ENCODE data around the gene CBFA2T3.

Gene CBFA2T3

GRCh38 chr16:88964636-88965035 lies 12.4 kb downstream of the CBFA2T3 start:
- no peak for DNase-seq (ENCODE audit: low read depth in 1 of 2, low spot score in 1 of 2)

- DNase-seq (ENCODE audit: low read depth in 1 of 2, low spot score in 1 of 2) = no peak
Observed at GRCh38 chr16:88963583-88963982, 13.4 kb downstream of the CBFA2T3 start.

DNA sequence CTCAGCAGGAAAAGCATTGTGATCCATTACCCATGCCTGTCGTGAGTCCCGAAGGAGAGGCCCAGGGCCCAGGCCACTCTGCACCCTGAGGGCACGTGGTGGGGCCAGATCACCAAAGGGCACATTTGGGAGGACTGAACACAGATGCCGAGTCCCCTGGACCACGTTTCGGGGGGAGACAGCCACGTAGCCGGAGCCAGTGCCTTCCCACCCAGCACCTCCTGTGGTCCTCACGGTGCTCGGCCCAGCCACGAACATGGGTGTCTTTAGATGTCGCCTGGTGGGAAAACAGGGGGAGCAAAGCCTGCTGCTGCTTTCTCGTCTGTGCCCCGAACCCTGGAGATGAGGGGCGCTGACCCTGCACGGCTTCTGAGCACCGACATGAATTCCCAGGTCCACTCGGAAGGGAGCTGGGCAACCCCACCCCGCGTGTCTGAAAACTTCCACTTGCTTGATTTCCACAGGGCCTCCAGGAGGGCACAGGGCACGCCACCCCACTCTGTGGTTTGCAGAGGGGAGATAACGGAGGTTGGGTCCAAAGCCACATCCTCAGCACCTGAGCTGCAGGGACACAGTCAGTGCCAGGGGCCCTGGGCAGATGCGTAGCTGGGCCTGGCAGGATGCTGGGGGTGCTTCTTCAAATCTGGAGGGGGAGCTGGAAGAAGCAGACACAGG lies 14.4 kb downstream of the CBFA2T3 start:
- DNase-seq (ENCODE audit: low read depth in 1 of 2, low spot score in 1 of 2) = no peak

GRCh38 chr16:88961011-88961410 lies 16.0 kb downstream of the CBFA2T3 start:
- no peak for DNase-seq (ENCODE audit: low read depth in 1 of 2, low spot score in 1 of 2)

DNA sequence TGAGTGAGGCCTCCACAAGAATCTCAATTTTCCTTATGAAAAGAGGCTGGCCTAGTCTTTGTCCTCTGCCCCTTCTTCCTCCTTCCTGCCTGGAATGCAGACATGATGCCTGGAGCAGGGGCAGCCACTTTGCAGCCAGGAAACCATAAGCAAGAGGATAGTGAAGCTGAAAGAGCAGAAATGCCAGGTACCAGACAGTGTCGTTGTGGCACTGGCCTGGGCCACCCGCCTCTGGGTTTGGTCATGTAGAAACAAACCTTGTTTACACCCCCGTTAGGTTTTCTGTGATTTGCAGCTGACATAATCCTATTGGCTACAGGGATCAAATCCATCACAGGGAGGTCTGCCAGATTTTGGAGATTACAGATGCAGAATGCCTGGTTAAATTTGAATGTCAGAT lies 16.5 kb downstream of the CBFA2T3 start:
- DNase-seq (ENCODE audit: low read depth in 1 of 2, low spot score in 1 of 2) = no peak

DNA sequence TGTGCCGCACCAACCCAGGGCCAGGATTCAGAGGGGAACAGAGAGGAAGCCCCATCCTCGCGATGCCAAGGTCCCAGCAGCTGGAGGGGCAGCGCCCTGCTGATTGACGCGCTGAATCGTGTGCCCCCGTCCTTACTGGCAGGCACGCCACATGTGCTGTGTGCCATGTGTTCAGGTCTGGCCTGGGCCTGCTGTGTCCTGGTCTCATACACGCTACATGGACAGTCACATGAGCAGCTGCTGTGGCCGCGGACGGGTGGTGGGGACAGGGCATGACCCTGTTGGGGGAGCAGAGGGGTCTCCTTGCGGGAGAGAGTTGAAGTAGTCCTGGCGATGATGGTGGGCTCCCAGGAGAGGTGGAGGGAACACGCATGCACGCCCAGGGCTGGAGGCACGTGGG lies 18.0 kb downstream of the CBFA2T3 start:
- DNase-seq (ENCODE audit: low read depth in 1 of 2, low spot score in 1 of 2) = no peak

- no peak for DNase-seq (ENCODE audit: low read depth in 1 of 2, low spot score in 1 of 2)
Observed at GRCh38 chr16:88957887-88958577, 19.0 kb downstream of the CBFA2T3 start.

- no peak for DNase-seq (ENCODE audit: low read depth in 1 of 2, low spot score in 1 of 2)
Observed at GRCh38 chr16:88957433-88957767, 19.6 kb downstream of the CBFA2T3 start.

DNA sequence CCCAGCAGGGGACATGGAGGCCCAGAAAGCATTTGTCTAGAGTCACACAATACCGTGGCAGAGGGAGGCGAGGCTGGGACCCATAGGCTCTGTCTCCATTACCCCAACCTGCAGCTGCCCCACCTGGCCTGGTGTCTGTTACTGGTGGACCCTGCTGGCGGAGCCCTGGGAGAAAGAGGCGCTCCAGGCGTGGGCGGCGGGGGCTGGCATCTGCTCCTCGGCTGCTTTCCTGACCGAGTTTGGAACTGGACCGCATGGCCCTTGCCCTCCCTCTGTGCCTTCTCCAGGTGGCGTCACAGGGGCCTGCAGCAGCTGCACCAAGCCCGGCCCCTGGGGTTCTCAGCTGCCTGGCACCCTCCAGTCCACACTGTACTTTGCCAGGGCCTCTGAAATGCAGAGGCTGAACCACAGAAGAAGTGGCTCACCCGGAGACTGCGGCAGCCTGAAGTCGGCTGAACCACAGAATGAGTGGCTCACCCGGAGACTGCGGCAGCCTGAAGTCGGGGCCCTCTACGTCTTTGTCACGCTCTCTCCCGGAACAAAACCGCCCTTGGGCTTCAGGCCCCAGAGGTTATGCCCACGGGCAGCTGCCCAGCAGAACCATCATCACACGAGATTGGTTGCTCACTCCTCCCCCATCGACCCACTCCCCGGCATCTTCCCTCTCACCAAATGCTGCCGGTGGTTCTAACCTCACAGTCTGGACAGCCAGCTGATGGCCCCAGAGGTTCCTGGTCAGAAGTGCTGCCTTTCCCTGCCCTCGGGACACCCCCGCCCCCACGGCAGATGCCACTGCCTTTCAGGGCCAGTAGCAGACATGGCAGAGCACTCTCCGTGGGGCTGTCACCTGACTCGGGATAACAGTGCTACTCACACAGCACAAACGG lies 20.2 kb downstream of the CBFA2T3 start:
- no peak for DNase-seq (ENCODE audit: low read depth in 1 of 2, low spot score in 1 of 2)

GRCh38 chr16:88955906-88956305 lies 21.1 kb downstream of the CBFA2T3 start:
- DNase-seq (ENCODE audit: low read depth in 1 of 2, low spot score in 1 of 2) = no peak

- no peak for DNase-seq (ENCODE audit: low read depth in 1 of 2, low spot score in 1 of 2)
Observed at GRCh38 chr16:88953003-88953690, 23.9 kb downstream of the CBFA2T3 start.

GRCh38 chr16:88951989-88952388 lies 25.0 kb downstream of the CBFA2T3 start:
- no peak for DNase-seq (ENCODE audit: low read depth in 1 of 2, low spot score in 1 of 2)

GRCh38 chr16:88951501-88951900 lies 25.5 kb downstream of the CBFA2T3 start:
- no peak for DNase-seq (ENCODE audit: low read depth in 1 of 2, low spot score in 1 of 2)

GRCh38 chr16:88948781-88949490 lies 28.1 kb downstream of the CBFA2T3 start:
- DNase-seq (ENCODE audit: low read depth in 1 of 2, low spot score in 1 of 2) = no peak

- DNase-seq (ENCODE audit: low read depth in 1 of 2, low spot score in 1 of 2) = no peak
Observed at GRCh38 chr16:88945473-88945872, 31.5 kb downstream of the CBFA2T3 start.

- DNase-seq (ENCODE audit: low read depth in 1 of 2, low spot score in 1 of 2) = no peak
Observed at GRCh38 chr16:88943741-88944140, 33.3 kb downstream of the CBFA2T3 start.

DNA sequence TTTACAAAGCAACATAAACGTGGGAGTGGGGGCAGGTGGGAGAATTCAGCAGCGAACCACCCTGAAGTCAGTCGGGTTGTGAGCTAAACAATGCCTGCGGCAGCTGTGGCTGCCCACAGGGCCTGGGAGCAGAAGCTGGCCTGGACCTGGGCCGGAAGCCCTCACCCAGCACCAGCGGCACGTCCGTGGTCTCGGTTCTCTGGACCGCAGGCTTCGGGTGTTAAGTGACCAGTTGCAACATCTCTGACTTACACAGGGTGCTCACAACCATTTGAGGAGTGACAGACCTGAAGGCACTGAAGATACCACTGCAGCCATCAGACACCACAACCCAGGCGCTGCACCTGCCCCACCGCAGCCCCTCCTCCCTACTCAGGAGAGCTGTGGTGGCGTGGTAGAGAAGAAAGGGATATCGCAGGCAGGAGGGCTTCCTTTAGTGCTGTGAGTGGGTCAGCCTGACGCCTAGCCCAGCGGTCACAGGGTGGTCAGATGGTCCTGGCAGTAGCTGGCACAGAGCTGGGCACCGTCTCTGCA lies 33.8 kb downstream of the CBFA2T3 start:
- no peak for DNase-seq (ENCODE audit: low read depth in 1 of 2, low spot score in 1 of 2)

GRCh38 chr16:88941913-88942909 lies 34.8 kb downstream of the CBFA2T3 start:
- DNase-seq (ENCODE audit: low read depth in 1 of 2, low spot score in 1 of 2) = peak; percentile 21 to 50
